ENCODE results near the gene TEX54.

Gene TEX54

GRCh38 chr11:62853279-62853965 is 20.8 kb upstream of the TEX54 start:
- TF ChIP-seq TAF1 (IDR thresholded peaks at IDR 0.05; ENCODE audit: borderline replicate concordance, insufficient read depth, low read length) (peak; percentile 50; the same call in 1 of the 2 replicates), REST (IDR thresholded peaks at IDR 0.05; ENCODE audit: insufficient read depth in 1 of 2, low read depth in 2 of 2, low read length in 2 of 2) (no peak)

GRCh38 chr11:62852523-62853188 is 20.0 kb upstream of the TEX54 start:
- TF ChIP-seq SIN3A (IDR thresholded peaks at IDR 0.05; ENCODE audit: borderline replicate concordance, insufficient read depth, low read length) (no peak), FOXP2 (optimal IDR thresholded peaks at IDR 0.05; ENCODE audit: borderline replicate concordance, extremely low read depth, extremely low read length, insufficient read depth) (no peak), POLR2AphosphoS5 (IDR thresholded peaks at IDR 0.05; ENCODE audit: low read depth, low read length) (no peak; the same call in 1 of the 2 replicates), TAF1 (IDR thresholded peaks at IDR 0.05; ENCODE audit: borderline replicate concordance, insufficient read depth, low read length) (no peak), REST (IDR thresholded peaks at IDR 0.05; ENCODE audit: insufficient read depth in 1 of 2, low read depth in 2 of 2, low read length in 2 of 2) (no peak)

GRCh38 chr11:62851807-62852522 is 19.3 kb upstream of the TEX54 start:
- TF ChIP-seq REST (IDR thresholded peaks at IDR 0.05; ENCODE audit: insufficient read depth in 1 of 2, low read depth in 2 of 2, low read length in 2 of 2) (no peak), FOXP2 (optimal IDR thresholded peaks at IDR 0.05; ENCODE audit: borderline replicate concordance, extremely low read depth, extremely low read length, insufficient read depth) (no peak), POLR2AphosphoS5 (IDR thresholded peaks at IDR 0.05; ENCODE audit: low read depth, low read length) (peak; percentile 68), TAF1 (IDR thresholded peaks at IDR 0.05; ENCODE audit: borderline replicate concordance, insufficient read depth, low read length) (no peak), SIN3A (IDR thresholded peaks at IDR 0.05; ENCODE audit: borderline replicate concordance, insufficient read depth, low read length) (no peak)

- TF ChIP-seq SIN3A (IDR thresholded peaks at IDR 0.05; ENCODE audit: borderline replicate concordance, insufficient read depth, low read length), result peak; percentile 93; the same call in 1 of the 2 replicates
- peak; percentile 74; the same call in 1 of the 2 replicates for TF ChIP-seq POLR2AphosphoS5 (IDR thresholded peaks at IDR 0.05; ENCODE audit: low read depth, low read length)
- TF ChIP-seq TAF1 (IDR thresholded peaks at IDR 0.05; ENCODE audit: borderline replicate concordance, insufficient read depth, low read length), result no peak
- TF ChIP-seq REST (IDR thresholded peaks at IDR 0.05; ENCODE audit: insufficient read depth in 1 of 2, low read depth in 2 of 2, low read length in 2 of 2), result 0 out of 4 replicates have a peak, but pooled peaks of 1 of the 2 experiments have one; percentile 5
Observed at GRCh38 chr11:62850911-62851806, 18.5 kb upstream of the TEX54 start.

Measured in PFSK-1 (cell line).